ENCODE results near the gene EHMT2. TPM values are rescaled to one million over a fixed set of nuclear protein-coding genes. Genes with fewer than 3 reads are reported as not detected.

Gene EHMT2
- total RNA-seq, 1 experiment from 2014 or later = 84.0 TPM

DNA sequence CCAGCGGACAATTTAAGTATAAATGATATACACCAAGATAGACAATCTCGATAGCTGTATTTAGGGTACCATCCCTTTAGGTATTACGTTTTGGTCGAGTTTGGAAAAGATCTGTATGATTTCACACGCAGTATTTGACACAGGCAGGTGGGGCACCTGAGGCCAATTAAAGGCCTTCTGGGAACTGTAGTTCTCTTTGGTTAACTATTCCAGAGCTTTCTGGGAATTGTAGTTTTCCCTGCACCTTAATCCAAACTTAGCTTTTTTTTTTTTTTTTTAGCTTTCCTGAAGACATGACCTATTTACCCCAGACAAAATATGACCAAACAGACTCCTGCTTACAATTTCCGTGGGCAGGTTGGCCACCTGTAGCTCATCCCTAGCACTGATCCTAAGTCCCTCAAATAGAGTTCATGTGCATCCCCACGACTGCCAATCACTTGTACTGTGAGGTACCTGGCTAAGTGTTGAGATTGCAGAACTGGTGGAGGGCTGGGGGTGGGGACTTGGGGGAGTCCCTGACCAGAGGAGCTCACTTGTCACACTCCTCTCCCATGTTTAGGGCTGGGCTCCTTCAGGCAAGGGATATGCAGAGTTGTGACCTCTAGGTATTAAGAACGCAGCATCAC is 999 bp upstream of the EHMT2 start (continued):
- peak; percentile 53; the same call in 1 of the 2 replicates for TF ChIP-seq SIN3A (IDR thresholded peaks at IDR 0.05; ENCODE audit: low read depth)
- TF ChIP-seq MAX (IDR thresholded peaks at IDR 0.05) = 0 out of 2 replicates have a peak, but pooled peaks have one; percentile 61
- no peak for TF ChIP-seq POLR2AphosphoS5 (IDR thresholded peaks at IDR 0.05; ENCODE audit: low read depth, low read length)
- TF ChIP-seq EZH2 (IDR thresholded peaks at IDR 0.05) = no peak
- TF ChIP-seq ATF3 (IDR thresholded peaks at IDR 0.05) = no peak
- no peak for TF ChIP-seq ZNF274 (IDR thresholded peaks at IDR 0.05; ENCODE audit: low read depth, low read length)
- TF ChIP-seq ZFX (IDR thresholded peaks at IDR 0.05) = no peak
- no peak for TF ChIP-seq POLR2A (IDR thresholded peaks at IDR 0.05; ENCODE audit: borderline replicate concordance, extremely low read depth, insufficient read depth, insufficient read length)
- peak; percentile 19; the same call in 1 of the 2 replicates for TF ChIP-seq RAD21 (IDR thresholded peaks at IDR 0.05; ENCODE audit: low read depth)
- no peak for TF ChIP-seq EZH2phosphoT487 (IDR thresholded peaks at IDR 0.05; ENCODE audit: borderline replicate concordance)
- no peak for TF ChIP-seq ZBTB33 (IDR thresholded peaks at IDR 0.05; ENCODE audit: extremely low read depth, insufficient replicate concordance, low read length)

Measured in HCT116 (cell line).